Stimulated activated CD4-positive, alpha-beta T cell treated with anti-CD3 and anti-CD28 coated beads, Interleukin-15, amount 100 ng/mL, for 48 hours (primary cell): ENCODE data around the gene VCX.
"Not testable (repeated sequence)": the region's sequence is repeated elsewhere in the genome, so short reads cannot be mapped to it uniquely, and the experiment has no call there.

Source experiments
- DNase-seq, 2 donors: peaks; one replicate each; pipeline ENCODE4 v3.0.0-alpha.2; 2020; ENCODE audit warnings: low read depth in 2 of 2

The VCX gene

DNA sequence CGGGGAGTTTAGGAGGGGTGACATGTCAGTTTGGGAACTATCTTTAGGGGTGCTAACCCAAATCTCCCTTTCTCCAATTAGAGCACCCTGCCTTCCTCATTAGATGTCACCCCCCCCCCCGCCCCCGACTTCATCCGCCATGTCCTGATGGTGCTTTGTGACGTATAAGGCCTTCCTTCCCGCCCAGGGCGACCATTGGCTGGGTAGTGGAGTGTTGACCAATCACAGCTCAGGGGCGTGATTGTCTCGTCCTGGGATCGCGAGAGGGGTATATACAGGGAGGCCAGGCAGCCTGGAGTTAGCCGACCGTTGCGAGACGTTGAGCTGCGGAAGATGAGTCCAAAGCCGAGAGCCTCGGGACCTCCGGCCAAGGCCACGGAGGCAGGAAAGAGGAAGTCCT, at the start of gene VCX:
Gene VCX (plus strand): TSS at position 301 of the 400 bp plus-strand sequence. CDS start 33 bp downstream, at position 334.
- not testable (repeated sequence) for DNase-seq

DNA sequence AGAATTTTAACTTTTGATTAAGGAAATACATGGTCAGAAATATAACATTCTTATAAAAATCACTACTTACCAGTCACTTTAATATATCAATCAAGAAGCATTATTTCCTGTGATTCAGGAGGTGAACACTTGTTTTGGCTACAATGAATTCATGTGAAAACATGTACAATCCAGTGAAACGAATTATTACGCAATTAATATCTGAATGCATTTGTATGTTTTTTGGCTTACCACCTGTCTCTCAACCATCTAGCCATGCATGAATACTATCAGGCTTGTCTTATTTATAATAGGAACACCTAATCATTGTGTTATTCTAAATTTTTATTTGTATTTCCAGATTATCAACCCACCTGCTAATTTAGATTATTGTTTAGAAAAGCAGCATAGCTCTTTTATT, 44.6 kb upstream of the VCX start:
- DNase-seq = no peak

DNA sequence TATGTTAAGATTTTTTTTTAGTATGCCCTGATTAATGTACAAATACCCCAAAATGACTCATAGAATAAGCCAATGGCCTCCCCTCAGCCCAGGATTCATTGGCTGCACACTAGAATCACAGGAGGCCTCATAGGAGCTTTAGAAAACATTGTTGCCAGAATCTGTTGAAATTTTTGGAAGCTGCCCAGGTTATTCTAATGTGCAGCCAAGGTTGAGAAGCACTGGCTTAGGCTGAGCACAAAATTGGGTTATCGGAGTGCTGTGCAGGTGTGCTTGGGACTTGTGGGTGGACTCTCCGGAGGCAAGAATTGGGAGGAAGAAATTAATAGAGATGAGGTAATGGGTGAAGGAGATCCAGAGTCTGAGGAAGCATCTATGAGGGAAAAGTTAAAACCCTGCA, 41.3 kb upstream of the VCX start:
- DNase-seq = no peak

DNA sequence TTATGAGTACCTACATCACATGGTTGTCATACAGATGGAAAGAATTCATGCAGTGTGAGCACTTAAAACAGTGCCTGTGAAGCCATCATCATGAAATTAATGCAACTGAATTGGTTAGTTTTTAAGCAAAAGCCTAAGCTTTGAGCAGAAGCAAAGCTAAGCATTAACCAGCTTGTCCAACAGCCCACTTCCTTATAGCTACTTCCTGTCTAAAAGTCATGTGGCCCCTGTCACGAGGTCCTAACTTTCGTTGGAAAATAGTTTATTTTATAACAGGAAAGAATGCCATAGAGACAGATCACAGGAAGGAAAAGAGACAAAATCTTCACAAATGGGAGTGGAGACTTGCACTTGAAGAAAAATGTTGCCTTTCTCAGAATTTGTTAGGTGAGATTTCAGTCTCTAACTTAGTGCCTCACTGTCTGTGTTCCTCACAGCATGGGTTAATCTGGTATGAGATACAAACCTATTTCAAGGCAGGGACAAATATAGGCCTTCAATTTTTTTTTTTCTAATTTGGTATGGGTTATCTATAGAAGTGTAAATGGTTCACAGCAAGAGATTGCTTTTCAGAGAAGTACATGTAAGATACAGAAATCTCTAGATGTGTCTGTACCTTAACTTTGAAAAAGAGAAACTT, 27.7 kb upstream of the VCX start:
- no peak for DNase-seq

DNA sequence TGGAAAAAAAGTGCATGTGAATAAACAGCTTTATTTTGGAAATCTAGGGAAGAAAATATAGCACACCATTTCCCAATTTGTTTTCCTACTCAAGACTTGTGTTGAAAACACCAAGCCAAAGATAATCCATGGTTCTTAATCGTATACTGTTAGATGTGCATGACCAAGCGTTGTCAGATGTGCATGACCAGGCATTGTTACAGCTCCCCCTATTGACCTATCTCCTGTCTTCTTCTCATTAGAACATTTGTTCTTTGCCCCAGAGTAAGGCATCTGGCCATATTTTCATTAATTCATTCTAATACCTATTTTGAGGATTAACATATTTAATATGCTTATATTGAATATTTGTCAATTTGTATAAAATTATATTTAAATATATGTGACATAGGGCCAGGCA, 14.4 kb upstream of the VCX start:
- DNase-seq = no peak

DNA sequence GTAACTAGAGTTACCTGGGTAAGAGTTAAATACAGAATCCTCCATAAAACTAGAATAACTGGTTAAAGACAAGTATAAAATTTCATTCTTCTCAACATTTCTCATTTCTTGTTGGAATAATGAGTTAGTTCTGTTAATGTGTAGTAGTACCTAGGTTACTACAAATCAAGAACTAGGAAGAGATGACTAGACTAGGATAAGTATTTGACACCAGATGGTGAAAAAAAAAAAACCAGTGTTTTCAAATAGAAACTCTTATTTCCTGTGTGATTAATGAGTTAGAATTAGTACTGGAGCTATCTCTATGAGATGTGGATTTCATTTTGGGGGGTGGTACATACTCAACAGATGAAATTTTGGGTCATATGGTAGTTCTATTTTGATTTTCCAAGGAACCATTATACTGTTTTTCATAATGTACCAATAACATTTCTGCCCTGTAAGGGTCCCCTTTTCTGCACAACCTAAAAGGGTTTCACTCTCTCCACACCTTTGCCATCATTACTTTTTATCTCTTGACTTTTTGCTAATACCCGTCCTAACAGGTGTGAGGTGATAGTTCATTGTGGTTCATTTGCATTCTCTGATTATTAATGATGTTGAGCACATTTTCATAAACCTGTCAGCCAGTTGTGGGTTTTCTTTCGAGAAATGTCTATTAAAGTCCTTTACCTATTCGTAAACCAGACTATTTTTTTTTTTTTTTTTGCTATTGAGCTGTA, 1.7 kb upstream of the VCX start:
- DNase-seq = no peak

DNA sequence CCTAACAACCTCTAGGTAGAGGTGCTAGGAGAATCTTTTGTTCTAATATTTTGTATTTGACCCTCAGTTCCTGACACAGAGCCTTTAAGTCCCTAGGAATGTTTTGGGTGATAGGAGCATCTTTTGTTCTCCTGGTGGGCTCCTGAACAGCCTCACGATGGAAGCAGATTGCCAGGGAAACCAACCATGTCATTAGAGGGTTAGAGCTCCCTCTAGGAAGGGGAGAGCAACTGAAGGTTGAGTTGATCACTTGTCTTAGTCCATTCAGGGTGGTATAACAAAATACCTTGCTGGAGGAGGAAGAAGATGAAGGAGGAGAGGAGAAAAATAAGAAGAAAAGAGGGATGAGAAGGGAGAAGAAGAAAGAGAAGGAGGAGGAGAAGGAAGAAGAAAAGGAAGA, 9.2 kb downstream of the VCX start:
- DNase-seq = no peak

DNA sequence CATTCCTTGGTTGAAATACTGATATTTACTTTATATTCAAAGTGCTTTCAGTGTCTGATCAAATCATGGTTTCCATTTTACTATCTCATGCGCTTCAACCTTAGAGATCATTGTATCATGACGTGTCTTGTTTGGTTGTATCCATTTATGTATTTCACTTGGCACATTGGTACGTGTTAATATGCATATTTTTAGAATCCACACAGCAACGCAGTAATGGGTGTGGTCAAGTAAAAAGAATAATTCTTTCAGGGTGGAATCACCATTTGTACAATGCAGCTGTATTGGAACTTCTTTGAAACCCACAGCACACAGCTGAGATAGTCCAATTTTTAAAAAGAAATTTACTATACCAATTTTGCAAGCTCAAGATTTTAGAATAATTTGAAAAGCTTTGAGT, 29.1 kb downstream of the VCX start:
- DNase-seq = no peak

DNA sequence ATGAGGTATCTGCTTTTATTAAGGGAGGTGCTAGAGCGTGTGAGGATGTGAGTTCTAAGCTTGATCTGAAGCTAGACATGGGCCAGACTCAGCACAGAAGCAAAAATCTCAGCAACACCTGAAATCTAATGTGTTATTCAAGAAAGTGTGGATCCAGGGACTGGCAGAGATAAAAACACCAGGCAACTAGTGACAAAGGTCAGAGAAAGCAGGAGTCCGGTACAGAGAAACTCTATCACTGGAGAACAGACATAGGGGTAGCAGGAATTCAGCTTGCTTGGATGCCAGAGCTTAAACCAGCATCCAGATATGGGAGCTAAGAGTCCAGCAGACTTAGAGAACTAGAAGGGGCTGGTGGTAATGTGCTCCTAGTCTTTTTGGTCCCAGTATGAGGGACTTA, 34.0 kb downstream of the VCX start:
- DNase-seq = no peak

DNA sequence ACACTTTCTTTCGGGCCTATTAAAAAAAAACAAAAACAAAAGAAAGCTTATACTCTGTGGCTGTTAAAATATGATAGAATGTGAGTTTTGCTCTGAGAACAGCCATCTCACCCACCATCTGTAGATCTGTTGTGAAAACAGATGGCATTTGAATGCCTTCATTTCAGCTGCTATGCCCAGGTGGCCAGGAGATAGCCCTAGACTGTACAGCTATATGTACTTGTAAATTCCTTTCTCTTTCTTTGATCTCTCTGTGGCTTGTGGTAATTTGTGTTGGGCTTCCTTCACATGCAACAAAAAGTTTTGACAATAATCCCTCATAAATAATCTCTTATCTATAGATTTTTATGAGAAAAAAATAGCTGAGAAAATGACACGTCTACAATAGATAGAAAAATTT, 46.2 kb downstream of the VCX start:
- DNase-seq = no peak

DNA sequence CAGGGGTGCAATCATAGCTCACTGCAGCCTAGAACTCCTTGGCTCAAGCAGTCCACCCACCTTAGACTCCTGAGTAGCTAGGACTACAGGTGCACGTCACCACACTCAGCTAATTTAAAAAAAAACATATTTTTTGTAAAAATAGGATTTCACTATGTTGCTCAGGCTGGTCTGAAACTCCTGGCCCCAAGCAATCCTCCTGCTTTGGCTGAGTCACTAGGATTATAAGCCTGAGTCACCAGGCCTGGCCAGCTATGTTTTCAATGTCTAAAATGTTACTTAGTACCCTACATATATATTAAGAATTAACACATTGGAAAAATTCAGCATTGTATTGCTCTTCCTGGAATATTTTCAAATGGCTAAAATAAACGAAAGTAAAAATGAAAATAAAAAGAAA, 46.7 kb downstream of the VCX start:
- no peak for DNase-seq

DNA sequence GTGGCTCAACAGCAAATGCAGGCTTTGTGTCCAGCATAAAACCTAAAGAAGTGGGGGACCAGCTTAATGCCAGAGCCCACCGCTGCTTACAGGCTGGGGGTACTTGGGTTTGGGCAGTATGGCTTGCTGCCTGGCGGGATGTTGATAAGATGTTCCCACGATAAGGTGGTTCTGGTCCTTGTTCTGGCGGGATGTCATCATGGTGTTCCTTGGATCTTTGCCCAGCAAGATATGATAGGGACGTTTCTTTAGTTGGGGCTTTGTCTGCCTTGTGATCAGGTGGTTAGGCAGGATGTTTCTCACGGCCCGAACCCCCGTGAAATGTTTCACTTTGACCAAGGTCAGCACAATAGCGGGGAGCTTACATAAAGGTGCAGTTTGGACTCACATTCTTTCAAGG, 49.0 kb downstream of the VCX start:
- DNase-seq = no peak
